ENCODE data around the gene PRX.
"Not testable (repeated sequence)": the region's sequence is repeated elsewhere in the genome, so short reads cannot be mapped to it uniquely, and the experiment has no call there.

The PRX gene

GRCh38 chr19:40416918-40417642, 3.9 kb upstream of the PRX start:
- H3K9ac ChIP-seq = peak overlapping the region; percentile 57
- no peak for TF ChIP-seq Cebpa-rat (IDR thresholded peaks at IDR 0.05)

GRCh38 chr19:40415768-40416167, 2.6 kb upstream of the PRX start:
- Histone ChIP-seq H3K9ac (no peak overlapping the region), H3K4me1 (peaks cover 90% of the 10 kb centered on the region), H3K4me3 (no peak overlapping the region), H3K9me3 (no peaks in the 10 kb centered on the region), H3K4me2 (peak overlapping the region; percentile 72; the same call in 1 of the 2 replicates), H3K27me3 (no peaks in the 10 kb centered on the region), H4K20me1 (no peaks in the 10 kb centered on the region), H3K27ac (peak overlapping the region; percentile 81; the same call in 1 of the 2 replicates), H3K36me3 (no peaks in the 10 kb centered on the region)
- no peak for TF ChIP-seq Cebpa-rat (IDR thresholded peaks at IDR 0.05)

More at GRCh38 chr19:40416918-40417642, 3.9 kb upstream of the PRX start:
- no peak overlapping the region for H3K4me3 ChIP-seq
- H3K27me3 ChIP-seq = no peaks in the 10 kb centered on the region
- no peaks in the 10 kb centered on the region for H3K36me3 ChIP-seq
- H3K27ac ChIP-seq = peak overlapping the region; percentile 81
- no peaks in the 10 kb centered on the region for H4K20me1 ChIP-seq
- peaks cover 89% of the 10 kb centered on the region for H3K4me1 ChIP-seq
- H3K4me2 ChIP-seq = peak overlapping the region; percentile 72
- no peaks in the 10 kb centered on the region for H3K9me3 ChIP-seq

- H3K27ac ChIP-seq = peak overlapping the region; percentile 55
Observed at GRCh38 chr19:40414542-40415535, 1.7 kb upstream of the PRX start.

GRCh38 chr19:40412866-40413265, 312 bp downstream of the PRX start:
- H3K4me2 ChIP-seq = peak overlapping the region; percentile 96
- peaks cover under 1% of the 10 kb centered on the region; the same call in 1 of the 2 replicates for H3K36me3 ChIP-seq
- H3K4me3 ChIP-seq = peak overlapping the region; percentile 52
- no peaks in the 10 kb centered on the region for H4K20me1 ChIP-seq
- H3K27ac ChIP-seq = peak overlapping the region; percentile 88
- H3K9ac ChIP-seq = peak overlapping the region; percentile 68; the same call in 1 of the 2 replicates
- TF ChIP-seq Cebpa-rat (IDR thresholded peaks at IDR 0.05) = no peak
- H3K27me3 ChIP-seq = no peaks in the 10 kb centered on the region
- no peaks in the 10 kb centered on the region for H3K9me3 ChIP-seq
- H3K4me1 ChIP-seq = peaks cover 97% of the 10 kb centered on the region

More at GRCh38 chr19:40414542-40415535, 1.7 kb upstream of the PRX start:
- Histone ChIP-seq H3K4me1 (peaks cover 92% of the 10 kb centered on the region), H3K27me3 (no peaks in the 10 kb centered on the region), H3K4me2 (peak overlapping the region; percentile 96), H3K4me3 (no peak overlapping the region), H3K9ac (peak overlapping the region; percentile 38; the same call in 1 of the 2 replicates), H4K20me1 (no peaks in the 10 kb centered on the region), H3K36me3 (no peaks in the 10 kb centered on the region), H3K9me3 (no peaks in the 10 kb centered on the region)
- TF ChIP-seq Cebpa-rat (IDR thresholded peaks at IDR 0.05) = no peak

- no peak for TF ChIP-seq Cebpa-rat (IDR thresholded peaks at IDR 0.05)
- no peaks in the 10 kb centered on the region for H3K27me3 ChIP-seq
- peak overlapping the region; percentile 78 for H3K9ac ChIP-seq
- peaks cover 91% of the 10 kb centered on the region for H3K4me1 ChIP-seq
- no peaks in the 10 kb centered on the region for H4K20me1 ChIP-seq
- H3K4me2 ChIP-seq = peak overlapping the region; percentile 96
- peak overlapping the region; percentile 52 for H3K4me3 ChIP-seq
- H3K27ac ChIP-seq = peak overlapping the region; percentile 88
- H3K36me3 ChIP-seq = peaks cover 6% of the 10 kb centered on the region; the same call in 1 of the 2 replicates
- no peaks in the 10 kb centered on the region for H3K9me3 ChIP-seq
Observed at GRCh38 chr19:40411958-40412499, 1.1 kb downstream of the PRX start.

GRCh38 chr19:40411125-40411842, 1.9 kb downstream of the PRX start:
- H3K4me2 ChIP-seq = peak overlapping the region; percentile 96
- no peak for TF ChIP-seq Cebpa-rat (IDR thresholded peaks at IDR 0.05)

GRCh38 chr19:40410030-40410389, 3.2 kb downstream of the PRX start:
- Histone ChIP-seq H3K4me1 (peaks cover 78% of the 10 kb centered on the region), H3K27ac (no peak overlapping the region), H3K27me3 (no peaks in the 10 kb centered on the region), H3K9me3 (no peaks in the 10 kb centered on the region), H3K9ac (no peak overlapping the region), H3K4me3 (no peak overlapping the region), H3K4me2 (peak overlapping the region; percentile 96), H3K36me3 (peaks cover 6% of the 10 kb centered on the region; the same call in 1 of the 2 replicates), H4K20me1 (no peaks in the 10 kb centered on the region)
- TF ChIP-seq Cebpa-rat (IDR thresholded peaks at IDR 0.05) = no peak

More at GRCh38 chr19:40411125-40411842, 1.9 kb downstream of the PRX start:
- H3K27ac ChIP-seq = peak overlapping the region; percentile 88
- H4K20me1 ChIP-seq = no peaks in the 10 kb centered on the region
- no peaks in the 10 kb centered on the region for H3K27me3 ChIP-seq
- peak overlapping the region; percentile 78 for H3K9ac ChIP-seq
- H3K4me3 ChIP-seq = peak overlapping the region; percentile 52
- peaks cover 84% of the 10 kb centered on the region for H3K4me1 ChIP-seq
- H3K9me3 ChIP-seq = no peaks in the 10 kb centered on the region
- peaks cover 6% of the 10 kb centered on the region; the same call in 1 of the 2 replicates for H3K36me3 ChIP-seq

GRCh38 chr19:40408598-40408925, 4.6 kb downstream of the PRX start:
- H3K4me1 ChIP-seq = peaks cover 72% of the 10 kb centered on the region
- H3K27me3 ChIP-seq, H3K27ac ChIP-seq, H3K4me3 ChIP-seq, H3K36me3 ChIP-seq, H4K20me1 ChIP-seq, H3K9ac ChIP-seq, H3K9me3 ChIP-seq: not testable (repeated sequence)
- H3K4me2 ChIP-seq = peak overlapping the region; percentile 27
